Fibroblast of skin of left quadriceps (primary cell): ENCODE measurements around the gene NAGLU.
A peak's percentile ranks its signal among the peaks of the same experiment; 100 is the strongest.

Experiments used
- DNase-seq, 2 experiments: peaks; one replicate each; pipeline ENCODE4 v3.0.0-alpha.2; 2013; ENCODE audit warnings: low read depth in 2 of 2

Gene NAGLU

DNA sequence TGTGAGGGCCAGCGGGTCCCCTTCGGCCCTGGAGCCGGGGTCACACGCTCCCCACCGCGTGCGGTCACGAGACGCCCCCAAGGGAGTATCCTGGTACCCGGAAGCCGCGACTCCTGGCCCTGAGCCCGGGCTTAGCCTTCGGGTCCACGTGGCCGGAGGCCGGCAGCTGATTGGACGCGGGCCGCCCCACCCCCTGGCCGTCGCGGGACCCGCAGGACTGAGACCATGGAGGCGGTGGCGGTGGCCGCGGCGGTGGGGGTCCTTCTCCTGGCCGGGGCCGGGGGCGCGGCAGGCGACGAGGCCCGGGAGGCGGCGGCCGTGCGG lies at the start of gene NAGLU:
Gene NAGLU, plus strand, starts transcription at position 194 of the 324 bp plus-strand sequence. Its CDS starts 32 bp downstream, at position 226.
- DNase-seq, result peak; percentile 57 to 70

DNA sequence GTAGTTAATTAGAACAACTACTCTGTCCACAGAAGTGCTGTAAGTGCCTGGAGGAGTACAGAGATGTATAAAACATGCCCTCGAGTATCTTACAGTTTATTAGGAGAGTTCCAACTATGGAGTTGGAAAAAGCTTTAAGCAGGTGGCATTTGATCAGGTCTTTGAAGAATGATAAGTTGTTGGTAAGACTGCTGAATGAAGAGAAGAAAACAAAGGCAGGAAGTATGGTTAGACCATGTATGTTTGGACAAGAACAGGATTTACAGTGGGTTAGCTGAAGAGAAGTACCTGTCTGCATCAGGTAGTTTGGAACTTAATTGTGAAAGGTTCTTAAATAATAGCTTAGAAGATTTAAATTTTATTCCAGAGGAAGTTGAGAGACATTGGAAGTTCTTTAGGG lies 48.0 kb upstream of the NAGLU start:
- no peak for DNase-seq

DNA sequence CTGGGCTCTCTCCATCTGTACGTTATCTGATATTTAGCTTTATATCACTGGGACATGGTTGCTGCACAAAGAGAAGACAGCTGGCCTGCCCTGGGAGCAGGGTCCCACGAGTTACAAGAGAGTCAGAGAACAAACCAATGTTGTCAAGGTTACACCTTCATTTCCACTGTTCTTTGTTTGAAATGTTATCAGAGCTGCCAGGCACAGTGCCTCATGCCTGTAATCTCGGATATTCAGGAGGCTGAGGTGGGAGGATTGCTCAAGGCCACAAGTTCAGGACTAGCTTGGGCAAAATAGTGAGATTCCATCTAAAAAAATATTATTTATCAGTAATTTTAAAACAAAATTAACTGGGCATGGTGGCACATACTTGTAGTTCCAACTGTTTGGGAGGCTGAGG lies 42.7 kb upstream of the NAGLU start:
- no peak for DNase-seq

DNA sequence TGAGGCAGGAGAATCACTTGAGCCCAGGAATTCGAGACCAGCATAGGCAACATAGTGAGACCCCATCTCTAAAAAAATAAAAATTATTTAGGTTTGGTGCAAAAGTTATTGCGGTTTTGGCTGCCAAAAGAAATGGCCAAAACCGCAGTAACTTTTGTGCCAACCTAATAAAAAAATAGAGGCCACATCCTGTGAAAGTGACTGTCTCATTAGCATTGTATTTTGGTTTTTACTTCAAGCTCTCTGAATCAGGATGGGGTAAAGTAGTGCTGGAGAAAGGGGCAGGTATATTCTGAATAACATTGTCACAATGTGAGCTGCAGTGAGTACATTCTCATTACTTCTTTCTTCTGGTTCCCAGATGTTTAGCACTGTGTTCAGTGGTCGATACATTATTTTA lies 41.4 kb upstream of the NAGLU start:
- no peak for DNase-seq

DNA sequence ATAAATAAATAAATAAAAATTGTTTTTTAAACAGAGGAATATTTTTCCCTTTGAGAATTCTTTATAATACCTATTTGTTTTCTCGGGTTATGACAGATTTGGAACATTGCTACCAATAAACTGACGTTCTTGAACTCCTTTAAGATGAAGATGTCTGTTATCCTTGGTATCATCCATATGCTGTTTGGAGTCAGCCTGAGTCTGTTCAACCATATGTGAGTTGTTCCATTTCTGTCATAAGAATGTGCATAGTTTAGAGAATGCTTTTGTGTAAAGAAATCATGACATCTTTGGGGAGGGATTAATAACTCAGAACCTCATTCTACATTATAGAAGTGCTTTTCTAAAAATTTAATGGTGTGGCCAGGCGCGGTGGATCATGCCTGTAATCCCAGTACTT lies 37.2 kb upstream of the NAGLU start:
- no peak for DNase-seq

DNA sequence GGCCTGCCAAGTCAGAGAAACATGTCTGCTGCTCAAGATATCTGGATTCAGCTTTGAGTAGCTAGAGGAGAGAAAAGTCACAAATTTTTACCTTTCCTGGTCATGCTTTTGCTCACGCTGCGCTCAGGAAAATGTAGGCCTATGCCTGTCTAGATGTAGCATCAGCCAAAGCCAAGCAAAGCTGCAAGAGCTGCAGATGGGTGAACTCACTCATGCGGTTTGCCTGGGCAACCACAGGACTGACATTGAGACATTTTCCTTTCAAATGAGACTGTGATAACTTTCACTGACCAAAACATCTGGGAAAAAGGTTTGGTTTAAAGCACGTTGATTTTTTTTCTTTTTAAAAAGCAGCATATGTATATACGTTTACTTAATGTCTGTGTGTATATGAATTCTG lies 34.0 kb upstream of the NAGLU start:
- no peak for DNase-seq

DNA sequence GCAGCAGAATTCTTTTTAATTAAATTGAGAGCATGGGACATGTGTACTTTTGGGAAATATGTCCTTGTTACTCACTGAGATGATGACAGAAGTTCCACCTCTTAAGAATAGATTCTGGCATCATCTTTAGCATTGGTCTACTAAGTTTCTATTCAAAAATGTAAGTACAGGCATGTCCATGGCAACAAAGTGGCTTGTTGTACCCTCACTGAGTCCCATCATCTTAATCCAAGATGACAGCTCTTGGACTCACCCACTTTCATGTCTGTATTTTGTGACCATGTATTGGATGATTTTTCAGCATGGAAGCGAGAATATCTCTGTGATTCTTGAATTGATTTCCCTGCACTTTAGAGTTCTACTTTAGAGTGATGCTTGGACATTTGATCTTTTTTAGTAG lies 33.1 kb upstream of the NAGLU start:
- DNase-seq, result no peak

DNA sequence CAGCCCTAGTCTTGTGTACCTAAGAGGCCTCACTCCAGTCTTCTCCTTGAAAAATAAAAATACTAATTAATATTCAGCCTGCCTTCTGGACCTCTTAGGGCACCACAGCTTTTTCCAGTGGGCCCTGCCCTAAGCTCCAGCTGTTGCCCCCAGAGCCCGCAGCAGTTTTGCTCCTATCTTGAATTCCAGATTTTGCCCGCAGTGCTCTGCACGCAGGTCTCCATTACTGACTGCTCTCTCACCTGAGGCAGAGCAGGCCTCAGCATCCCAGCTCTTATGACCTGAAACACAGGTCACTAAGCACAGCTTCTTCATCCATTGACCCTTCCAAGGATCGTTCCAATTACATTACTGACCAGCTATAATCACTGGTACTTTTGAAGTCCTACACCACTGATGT lies 28.4 kb upstream of the NAGLU start:
- DNase-seq, result no peak

DNA sequence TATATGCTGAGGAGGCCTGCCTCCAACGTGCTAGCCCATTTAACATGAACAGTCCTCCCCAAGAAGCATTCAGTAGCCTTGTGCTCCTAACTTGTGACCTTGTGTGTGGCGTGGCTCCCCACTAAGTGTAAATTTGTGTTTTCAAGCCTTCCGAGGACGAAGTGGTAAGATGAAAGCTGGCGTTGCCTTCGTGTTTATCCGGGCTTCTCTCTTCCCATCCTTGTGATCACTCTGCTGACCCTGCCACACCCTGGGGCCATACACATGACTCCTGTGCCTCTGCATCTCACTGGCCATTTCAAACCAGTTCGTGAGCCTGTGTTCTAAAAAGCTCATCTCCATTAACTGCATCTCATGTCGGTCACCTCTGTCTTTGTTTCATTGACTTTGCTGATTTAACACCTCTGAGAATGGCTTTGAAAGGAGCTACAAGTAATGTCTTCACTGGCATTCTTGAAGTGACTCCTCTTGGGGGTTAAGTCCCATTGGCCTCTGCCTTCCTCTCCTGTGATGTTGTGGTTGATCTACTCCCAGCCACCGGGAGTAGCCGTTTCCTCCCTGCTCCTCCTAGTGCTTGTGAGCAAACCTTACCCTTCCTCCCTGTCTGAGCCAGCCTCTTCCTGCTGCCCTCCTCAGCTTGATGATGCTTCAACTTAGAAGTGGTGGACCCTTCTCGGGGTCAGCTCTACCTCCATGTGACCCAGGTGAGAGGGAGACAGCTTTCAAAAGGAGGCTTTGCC lies 27.4 kb upstream of the NAGLU start:
- DNase-seq, result no peak

DNA sequence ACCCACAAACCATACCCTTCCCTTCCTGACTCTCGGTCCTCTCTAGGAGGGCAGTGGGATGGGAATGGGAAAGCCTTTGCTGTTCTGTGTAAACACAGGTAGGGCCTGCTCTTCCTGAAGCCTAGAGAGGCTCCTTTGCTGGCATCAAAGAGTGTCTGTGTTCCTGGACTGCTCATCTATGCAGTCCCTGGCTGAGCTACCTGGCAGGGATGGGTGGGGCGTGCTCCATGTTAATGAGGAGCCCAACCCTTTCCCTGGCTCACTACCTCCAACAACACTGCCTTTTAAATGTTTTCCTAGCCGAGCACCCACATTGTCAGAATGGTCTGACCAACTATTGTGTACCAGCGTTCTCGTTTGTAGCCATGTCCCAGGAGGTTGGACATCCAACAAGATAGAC lies 26.6 kb upstream of the NAGLU start:
- no peak for DNase-seq

DNA sequence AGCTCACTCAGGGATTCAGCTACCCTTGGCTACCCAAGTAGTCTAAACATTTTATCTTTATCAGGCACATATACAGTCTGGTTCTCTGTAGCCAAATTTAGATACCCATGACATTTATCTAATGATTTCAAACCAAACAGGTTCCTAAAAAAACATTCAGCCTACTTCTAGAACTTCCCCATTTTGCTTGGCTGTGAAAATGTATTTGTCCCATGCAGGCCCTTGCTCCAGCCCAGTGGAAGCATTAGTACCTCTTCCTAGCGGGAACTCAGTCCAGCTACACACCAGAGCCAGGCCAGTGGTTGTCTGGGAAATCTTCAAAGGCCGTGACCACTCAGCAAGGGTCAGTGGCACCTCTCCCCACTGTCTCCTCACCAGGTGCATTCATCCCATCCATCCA lies 26.2 kb upstream of the NAGLU start:
- DNase-seq, result no peak

DNA sequence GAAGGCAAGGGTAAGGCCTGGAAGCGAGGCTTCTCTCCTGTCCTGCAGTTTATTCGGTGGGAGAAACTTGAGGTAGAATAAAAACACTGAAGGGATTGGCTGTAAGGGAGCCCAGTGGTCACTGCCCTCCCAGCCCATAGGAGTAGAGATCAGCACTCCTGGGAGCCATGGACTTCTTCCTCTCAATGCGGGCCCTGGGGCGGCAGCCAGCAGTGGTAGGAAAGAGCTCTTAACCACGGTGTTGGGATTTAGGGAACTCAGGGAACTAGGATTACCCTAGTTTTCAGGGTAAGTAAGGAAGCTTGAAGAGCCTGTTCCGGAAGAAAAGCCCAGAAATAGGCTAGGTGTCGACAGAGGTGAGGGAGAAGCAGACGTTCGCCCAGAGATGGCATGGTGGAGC lies 23.8 kb upstream of the NAGLU start:
- DNase-seq, result no peak

DNA sequence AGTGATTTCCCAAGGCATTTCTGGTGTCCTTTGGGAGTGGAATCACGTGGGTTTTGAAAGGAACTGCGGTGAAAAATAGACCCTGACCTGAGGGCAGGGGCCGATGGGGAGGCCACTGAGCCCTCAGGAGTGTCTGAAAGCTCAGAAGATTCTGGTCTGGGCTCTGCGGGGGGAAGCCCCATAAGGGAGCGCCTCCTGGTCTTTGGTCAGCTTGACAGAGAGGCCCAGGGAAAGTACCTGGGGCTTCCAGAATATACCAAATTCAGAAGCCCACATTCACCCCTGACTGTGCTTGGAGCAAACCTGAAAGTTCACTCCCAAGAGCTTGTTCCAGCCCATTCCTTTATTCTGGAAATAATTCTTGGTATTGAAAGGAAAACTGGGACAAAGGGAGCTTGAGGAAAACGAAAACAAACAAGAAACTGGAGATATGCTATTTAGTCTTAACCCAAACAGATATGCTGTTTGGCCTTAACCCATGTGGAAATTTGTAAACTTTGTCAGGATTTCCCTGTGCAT lies 23.2 kb upstream of the NAGLU start:
- DNase-seq, result no peak

DNA sequence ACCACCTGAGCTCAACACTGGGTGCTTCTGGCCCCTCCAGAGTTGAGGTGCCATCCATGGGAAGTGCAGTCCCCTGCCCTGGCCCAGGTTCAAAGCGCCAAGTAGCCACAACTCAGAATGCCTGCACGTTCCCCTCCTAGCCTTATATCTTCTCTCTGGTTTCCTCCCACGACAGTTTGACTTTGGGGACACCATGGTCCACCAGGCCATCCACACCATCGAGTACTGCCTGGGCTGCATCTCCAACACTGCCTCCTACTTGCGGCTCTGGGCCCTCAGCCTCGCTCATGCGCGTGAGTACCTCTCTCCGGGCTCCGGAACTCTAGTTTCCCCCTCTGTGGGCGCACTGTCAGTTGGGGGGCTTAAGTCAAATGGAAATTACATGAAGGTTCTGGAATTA lies 22.4 kb upstream of the NAGLU start:
- DNase-seq, result no peak

DNA sequence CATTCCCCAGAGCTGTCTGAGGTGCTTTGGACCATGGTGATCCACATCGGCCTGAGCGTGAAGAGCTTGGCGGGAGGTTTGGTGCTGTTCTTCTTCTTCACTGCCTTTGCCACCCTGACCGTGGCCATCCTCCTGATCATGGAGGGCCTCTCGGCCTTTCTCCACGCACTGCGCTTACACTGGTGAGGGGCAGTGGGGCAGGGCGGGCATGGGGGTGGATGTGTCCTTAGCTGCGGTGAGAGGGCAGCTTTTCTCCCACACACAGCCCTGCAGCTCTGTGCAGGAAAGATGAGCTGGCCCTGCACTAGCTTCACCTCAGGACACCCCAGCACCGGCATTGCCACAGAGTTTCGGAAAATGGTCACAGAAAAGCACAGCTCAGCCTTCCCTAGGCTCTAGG lies 21.8 kb upstream of the NAGLU start:
- DNase-seq, result no peak

DNA sequence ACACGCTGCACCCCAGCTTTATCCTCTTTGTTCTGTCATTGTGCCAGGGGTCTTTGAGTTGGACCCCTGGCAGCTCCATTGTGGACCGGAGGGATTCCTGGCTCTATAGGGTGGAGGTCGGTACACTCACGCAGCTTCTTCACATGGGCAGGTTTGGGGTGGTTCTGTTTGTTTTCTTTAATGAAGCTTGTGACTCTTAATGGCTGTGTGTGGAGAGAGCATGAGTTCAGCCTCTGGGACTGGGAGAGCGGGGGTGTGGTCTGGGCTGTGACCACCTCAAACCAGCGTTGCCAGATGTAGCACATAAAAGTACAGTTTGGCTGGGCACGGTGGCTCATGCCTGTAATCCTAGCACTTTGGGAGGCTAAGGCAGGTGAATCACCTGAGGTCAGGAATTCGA lies 21.2 kb upstream of the NAGLU start:
- DNase-seq, result no peak

DNA sequence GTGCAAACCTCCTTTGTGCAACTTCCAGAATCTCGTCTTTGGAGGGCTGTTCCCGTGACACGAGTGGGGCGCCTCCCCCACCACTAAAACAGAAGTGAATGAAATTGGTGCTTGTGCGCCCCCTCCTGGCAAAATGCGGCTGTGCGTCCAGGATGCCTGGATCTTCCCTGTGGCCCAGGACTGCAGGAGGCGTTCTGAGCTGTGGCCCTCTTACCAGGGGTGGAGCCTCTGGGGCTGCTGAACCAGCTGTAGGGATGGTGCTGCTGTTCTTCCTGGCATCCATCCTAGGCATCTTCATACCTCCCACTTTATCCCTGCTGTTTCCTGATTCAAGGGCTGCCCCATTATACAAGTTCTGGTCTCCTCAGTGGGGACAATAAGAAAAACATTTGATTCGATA lies 18.5 kb upstream of the NAGLU start:
- peak; percentile 84 to 87 for DNase-seq

DNA sequence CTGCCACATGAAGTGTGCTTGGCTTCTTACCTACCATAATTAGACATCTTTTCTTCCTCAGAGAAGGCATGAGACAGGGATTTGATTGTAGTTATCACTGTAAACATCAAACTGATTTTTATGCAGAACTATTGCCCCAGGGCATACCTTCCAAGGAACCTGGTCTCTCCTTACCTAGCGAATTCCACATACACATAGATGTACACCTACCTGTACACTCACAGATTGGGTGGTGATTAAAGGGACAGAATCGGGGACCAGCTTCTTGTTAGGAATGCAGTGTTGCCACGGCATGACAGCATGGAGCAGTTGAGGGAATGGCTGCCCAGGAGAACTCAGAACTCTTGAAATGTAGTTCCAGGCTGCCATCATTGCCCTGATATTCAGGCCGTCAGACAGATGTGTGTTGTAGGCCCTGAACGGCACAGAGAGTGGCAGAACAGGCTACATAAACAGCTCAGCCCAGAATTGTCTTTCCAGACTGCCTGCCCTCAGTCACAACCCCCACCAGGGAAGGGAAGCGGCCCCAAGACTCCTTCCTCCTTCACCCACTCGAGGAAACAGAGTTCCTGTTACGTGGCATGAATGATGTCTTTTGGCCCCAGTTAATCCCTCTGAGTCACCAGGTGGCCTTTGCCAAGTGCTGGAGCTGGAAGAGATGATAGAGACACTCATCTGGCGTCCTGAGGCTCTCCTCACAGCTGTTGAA lies 17.8 kb upstream of the NAGLU start:
- peak; percentile 97 for DNase-seq

DNA sequence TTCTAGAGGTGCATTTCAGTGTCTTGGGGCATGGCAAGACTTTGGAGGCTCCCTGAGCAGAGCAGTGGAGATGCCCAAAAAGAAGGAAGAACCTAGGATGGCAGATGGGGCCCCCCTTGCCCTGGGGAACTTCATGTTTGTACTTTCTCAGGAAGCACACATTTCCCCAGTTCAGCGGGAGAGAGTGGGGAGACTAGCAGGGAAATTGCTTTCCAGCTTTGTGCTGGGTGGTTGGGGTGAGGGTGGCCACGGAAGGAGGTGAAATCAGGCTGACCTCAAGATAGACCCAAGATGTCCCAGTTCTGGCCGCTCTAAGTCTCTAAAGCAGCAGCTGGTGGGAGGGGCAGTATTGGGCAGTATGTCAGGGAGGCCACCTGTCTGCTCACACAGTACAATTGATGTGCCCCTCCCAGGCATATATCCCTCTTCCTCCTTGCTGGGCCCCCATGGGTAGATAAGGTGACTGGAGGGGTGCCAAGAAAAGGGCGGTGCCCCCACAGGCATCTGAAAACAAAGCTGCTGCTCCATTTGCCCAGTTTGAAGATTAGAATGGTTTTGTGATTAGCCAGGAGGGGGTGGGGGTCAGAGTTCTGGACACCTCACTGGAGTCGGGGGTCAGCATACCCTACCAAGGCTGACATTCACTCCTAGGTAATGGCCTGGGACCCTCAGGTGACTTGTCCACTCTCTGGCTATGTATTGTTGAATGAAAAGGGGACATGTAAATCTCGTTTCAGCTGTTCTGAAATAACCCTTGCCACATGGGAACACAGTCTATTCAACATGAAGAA lies 17.1 kb upstream of the NAGLU start:
- no peak for DNase-seq

DNA sequence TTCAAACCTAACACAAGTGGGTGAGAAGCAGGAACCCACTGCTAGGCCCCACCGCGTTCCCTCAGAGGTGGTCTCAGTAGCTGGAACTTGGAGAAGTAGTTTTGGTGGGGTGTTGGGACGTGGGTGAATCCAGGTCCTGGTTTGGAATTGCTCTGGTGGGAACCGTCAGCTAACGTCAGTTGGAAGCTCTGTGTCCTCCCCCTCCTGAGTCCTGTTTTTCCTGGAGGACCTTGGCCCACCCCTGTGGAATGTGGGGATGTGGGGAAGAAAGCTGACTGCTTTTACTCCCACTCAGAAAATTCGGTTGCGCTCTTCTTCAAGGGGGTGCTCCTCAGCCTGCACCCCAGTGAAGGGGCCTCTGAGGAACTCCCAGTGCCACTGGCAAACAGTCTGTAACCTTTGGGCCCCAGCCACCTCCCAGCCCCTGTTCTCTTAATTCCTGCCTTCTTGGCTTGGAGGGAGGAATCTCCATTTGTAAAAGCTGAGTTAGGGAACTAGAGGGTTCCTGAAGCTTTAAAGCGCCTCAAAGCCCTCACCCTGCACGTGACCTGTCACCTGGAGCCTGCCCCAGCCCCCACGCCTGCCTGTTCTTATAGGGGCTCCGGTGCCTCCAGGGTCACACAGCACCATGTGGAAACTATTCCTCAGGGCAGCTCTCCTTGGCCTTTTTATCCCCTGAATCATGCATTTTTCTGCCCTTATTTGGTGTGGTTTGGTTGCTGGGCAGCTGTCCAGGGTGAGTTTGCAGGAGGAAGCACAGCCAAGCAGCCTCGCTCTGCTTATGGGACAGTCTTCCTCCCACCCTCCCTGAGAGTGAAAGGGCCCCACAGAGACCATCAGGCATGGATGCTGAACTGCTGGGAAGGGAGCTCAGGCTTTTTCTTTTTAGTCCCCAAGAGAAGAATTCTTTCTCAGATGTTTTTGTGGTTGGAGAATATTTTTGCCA lies 16.2 kb upstream of the NAGLU start:
- peak; percentile 100 for DNase-seq

DNA sequence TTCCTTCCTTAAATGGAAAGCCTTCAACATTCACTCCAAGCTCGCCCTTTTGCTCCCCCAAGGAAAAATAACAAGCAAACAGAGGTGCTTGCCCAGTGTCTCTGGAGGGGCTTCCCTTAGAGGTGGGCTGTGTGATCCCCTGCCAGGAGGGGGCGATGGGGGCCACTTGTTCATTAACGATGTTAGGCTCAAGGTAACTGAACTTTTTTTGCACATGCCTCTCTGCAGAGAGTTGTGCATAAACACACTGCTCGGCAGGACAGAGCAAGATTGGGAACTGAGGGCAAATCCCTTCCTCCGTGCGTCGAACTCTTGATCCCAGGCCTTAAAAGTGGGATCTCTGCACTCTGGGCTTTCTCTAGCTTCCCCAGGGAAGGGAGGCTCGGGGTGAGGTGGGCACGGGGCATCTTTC lies 15.5 kb upstream of the NAGLU start:
- no peak for DNase-seq

DNA sequence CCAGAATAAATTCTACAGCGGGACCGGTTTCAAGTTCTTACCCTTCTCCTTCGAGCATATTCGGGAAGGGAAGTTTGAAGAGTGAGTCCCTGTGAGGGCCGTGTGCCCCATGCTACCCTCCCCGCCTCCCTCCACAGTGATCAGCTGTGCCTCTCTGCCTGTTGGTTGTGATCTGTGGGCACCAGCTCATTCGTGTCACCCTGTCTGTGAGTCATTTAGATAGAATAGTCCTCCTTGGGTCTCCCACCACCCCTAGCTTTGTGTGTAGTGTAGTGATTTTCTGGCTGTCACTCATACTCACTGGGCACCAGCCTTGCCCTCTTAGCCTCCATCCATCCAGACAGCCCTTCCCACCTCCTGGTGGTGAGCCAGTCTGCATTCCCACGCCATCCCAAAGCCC lies 15.0 kb upstream of the NAGLU start:
- DNase-seq, result no peak
